IMR-90 (cell line): ENCODE measurements around the gene CIC.

Experiments
- CEBPB ChIP-seq: IDR thresholded peaks from 2 replicates; pipeline ENCODE4 v1.6.1; 2012; ENCODE audit warnings: low read depth, low read length, improper control_type of control experiment
- CHD1 ChIP-seq: IDR thresholded peaks from 2 replicates; pipeline ENCODE4 v1.6.1; 2012; ENCODE audit warnings: low read depth, low read length, improper control_type of control experiment
- CTCF ChIP-seq: conservative IDR thresholded peaks from 2 replicates; pipeline ENCODE4 v1.5.1; 2012; ENCODE audit warnings: mild to moderate bottlenecking, low read depth, low read length, improper control_type of control experiment
- ELK1 ChIP-seq: fragments of 150-350 bp; IDR thresholded peaks from 2 replicates; pipeline ENCODE4 v1.6.1; 2016; ENCODE audit warnings: low read depth, mild to moderate bottlenecking, low read length, moderate library complexity, borderline replicate concordance
- MAZ ChIP-seq: IDR thresholded peaks from 2 replicates; pipeline ENCODE4 v1.6.1; 2012; ENCODE audit warnings: low read depth, mild to moderate bottlenecking, low read length, improper control_type of control experiment, moderate library complexity, borderline replicate concordance
- MXI1 ChIP-seq: IDR thresholded peaks from 2 replicates; pipeline ENCODE4 v1.6.1; 2012; ENCODE audit warnings: low read depth, mild to moderate bottlenecking, low read length, moderate library complexity, borderline replicate concordance
- NFE2L2 ChIP-seq: fragments of 150-350 bp; IDR thresholded peaks from 2 replicates; pipeline ENCODE4 v1.6.1; 2016; ENCODE audit warnings: low read depth, mild to moderate bottlenecking, low read length
- POLR2A ChIP-seq: IDR thresholded peaks from 2 replicates; pipeline ENCODE4 v1.6.1; 2012; ENCODE audit warnings: mild to moderate bottlenecking, low read depth, low read length
- RAD21 ChIP-seq: IDR thresholded peaks from 2 replicates; pipeline ENCODE4 v1.6.1; 2012; ENCODE audit warnings: low read length, improper control_type of control experiment
- RCOR1 ChIP-seq: IDR thresholded peaks from 2 replicates; pipeline ENCODE4 v1.6.1; 2012; ENCODE audit warnings: mild to moderate bottlenecking, low read length, improper control_type of control experiment; ENCODE audit not compliant: insufficient replicate concordance
- RFX5 ChIP-seq: IDR thresholded peaks from 2 replicates; pipeline ENCODE4 v1.8.0; 2012; ENCODE audit warnings: low read depth, mild to moderate bottlenecking, low read length, moderate library complexity
- SMC3 ChIP-seq: fragments of 150-350 bp; IDR thresholded peaks from 2 replicates; pipeline ENCODE4 v1.6.1; 2016; ENCODE audit warnings: low read depth, mild to moderate bottlenecking, antibody characterized with exemption, low read length, moderate library complexity
- USF2 ChIP-seq: fragments of 150-350 bp; IDR thresholded peaks from 2 replicates; pipeline ENCODE4 v1.6.1; 2017; ENCODE audit warnings: mild to moderate bottlenecking, antibody characterized with exemption, low read length, low read depth

GRCh38 chr19:42281827-42282762 is 13.0 kb downstream of the CIC start:
- TF ChIP-seq CTCF (no peak), CEBPB (no peak), NFE2L2 (no peak), POLR2A (no peak), RFX5 (no peak), RCOR1 (no peak), MAZ (peak; percentile 81), CHD1 (no peak), USF2 (no peak; the same call in 1 of the 2 replicates), RAD21 (no peak), MXI1 (0 out of 2 replicates have a peak, but pooled peaks have one; percentile 45), ELK1 (no peak), SMC3 (no peak)
